ENCODE results near the gene GMDS.

Gene GMDS

GRCh38 chr6:1894954-1895353 lies 350.5 kb downstream of the GMDS start (continued):
- no peak for TF ChIP-seq PATZ1 (CRISPR knock-in tag; IDR thresholded peaks at IDR 0.05; ENCODE audit: borderline replicate concordance)
- no peak for TF ChIP-seq ZC3H10 (CRISPR knock-in tag; IDR thresholded peaks at IDR 0.05)
- TF ChIP-seq ZNF8 (CRISPR knock-in tag; IDR thresholded peaks at IDR 0.05) = no peak
- no peak for TF ChIP-seq ARNTL (CRISPR knock-in tag; IDR thresholded peaks at IDR 0.05; ENCODE audit: borderline replicate concordance, low read depth)
- TF ChIP-seq ZNF70 (CRISPR knock-in tag; IDR thresholded peaks at IDR 0.05) = no peak
- no peak for TF ChIP-seq ISL1 (CRISPR knock-in tag; IDR thresholded peaks at IDR 0.05)
- no peak for TF ChIP-seq OSR1 (CRISPR knock-in tag; IDR thresholded peaks at IDR 0.05)
- no peak for TF ChIP-seq TOX (CRISPR knock-in tag; IDR thresholded peaks at IDR 0.05; ENCODE audit: borderline replicate concordance)
- no peak for TF ChIP-seq PPARA (CRISPR knock-in tag; IDR thresholded peaks at IDR 0.05; ENCODE audit: borderline replicate concordance)
- TF ChIP-seq GLIS3 (CRISPR knock-in tag; IDR thresholded peaks at IDR 0.05) = no peak

GRCh38 chr6:1893470-1894130 lies 351.8 kb downstream of the GMDS start:
- ATAC-seq = 0 out of 3 replicates have a peak, but pooled peaks have one; percentile 31
- TF ChIP-seq ZNF8 (CRISPR knock-in tag; IDR thresholded peaks at IDR 0.05) (no peak), ZFP30 (CRISPR knock-in tag; IDR thresholded peaks at IDR 0.05) (no peak), TCF4 (CRISPR knock-in tag; IDR thresholded peaks at IDR 0.05; ENCODE audit: borderline replicate concordance) (no peak; the same call in 1 of the 2 replicates), TOX (CRISPR knock-in tag; IDR thresholded peaks at IDR 0.05; ENCODE audit: borderline replicate concordance) (no peak), ZNF565 (CRISPR knock-in tag; conservative IDR thresholded peaks at IDR 0.05; ENCODE audit: low read depth) (no peak), PPARA (CRISPR knock-in tag; IDR thresholded peaks at IDR 0.05; ENCODE audit: borderline replicate concordance) (no peak), ISL1 (CRISPR knock-in tag; IDR thresholded peaks at IDR 0.05) (no peak), SNAI2 (CRISPR knock-in tag; IDR thresholded peaks at IDR 0.05) (no peak), RARB (CRISPR knock-in tag; IDR thresholded peaks at IDR 0.05) (no peak), ESRRG (CRISPR knock-in tag; IDR thresholded peaks at IDR 0.05) (no peak), BACH2 (CRISPR knock-in tag; IDR thresholded peaks at IDR 0.05; ENCODE audit: borderline replicate concordance) (no peak), ZNF70 (CRISPR knock-in tag; IDR thresholded peaks at IDR 0.05) (no peak), CSRNP3 (CRISPR knock-in tag; IDR thresholded peaks at IDR 0.05) (no peak), PATZ1 (CRISPR knock-in tag; IDR thresholded peaks at IDR 0.05; ENCODE audit: borderline replicate concordance) (no peak), OSR1 (CRISPR knock-in tag; IDR thresholded peaks at IDR 0.05) (no peak)

GRCh38 chr6:1892716-1893115 lies 352.7 kb downstream of the GMDS start:
- no peak for ATAC-seq
- TF ChIP-seq ZNF8 (CRISPR knock-in tag; IDR thresholded peaks at IDR 0.05) (no peak), ARNTL (CRISPR knock-in tag; IDR thresholded peaks at IDR 0.05; ENCODE audit: borderline replicate concordance, low read depth) (no peak)

- no peak for ATAC-seq
Measured at GRCh38 chr6:1890987-1891386, 354.4 kb downstream of the GMDS start.

More at GRCh38 chr6:1890987-1891386, 354.4 kb downstream of the GMDS start:
- TF ChIP-seq ISL1 (CRISPR knock-in tag; IDR thresholded peaks at IDR 0.05) = no peak
- TF ChIP-seq TCF4 (CRISPR knock-in tag; IDR thresholded peaks at IDR 0.05; ENCODE audit: borderline replicate concordance) = no peak
- TF ChIP-seq ZNF565 (CRISPR knock-in tag; conservative IDR thresholded peaks at IDR 0.05; ENCODE audit: low read depth) = no peak
- no peak for TF ChIP-seq TOX (CRISPR knock-in tag; IDR thresholded peaks at IDR 0.05; ENCODE audit: borderline replicate concordance)
- TF ChIP-seq CREB5 (CRISPR knock-in tag; IDR thresholded peaks at IDR 0.05; ENCODE audit: low read depth) = no peak
- no peak for TF ChIP-seq ZC3H10 (CRISPR knock-in tag; IDR thresholded peaks at IDR 0.05)
- no peak for TF ChIP-seq RARB (CRISPR knock-in tag; IDR thresholded peaks at IDR 0.05)
- TF ChIP-seq CSRNP3 (CRISPR knock-in tag; IDR thresholded peaks at IDR 0.05) = no peak
- no peak for TF ChIP-seq GLIS3 (CRISPR knock-in tag; IDR thresholded peaks at IDR 0.05)
- no peak for TF ChIP-seq CSDC2 (CRISPR knock-in tag; IDR thresholded peaks at IDR 0.05)
- no peak for TF ChIP-seq ESRRG (CRISPR knock-in tag; IDR thresholded peaks at IDR 0.05)
- no peak for TF ChIP-seq ARNTL (CRISPR knock-in tag; IDR thresholded peaks at IDR 0.05; ENCODE audit: borderline replicate concordance, low read depth)
- no peak for TF ChIP-seq TSHZ2 (CRISPR knock-in tag; IDR thresholded peaks at IDR 0.05)

All from SK-N-SH treated with all-trans-retinoic acid at 6 μM for 48 hours (cell line).